Ishikawa (cell line): ENCODE data around the gene MLLT6.

Experiments used
- CEBPB ChIP-seq: IDR thresholded peaks from 2 replicates; pipeline ENCODE4 v1.6.1; 2012
- CREB1 ChIP-seq: IDR thresholded peaks from 2 replicates; pipeline ENCODE4 v1.6.1; 2012; ENCODE audit warnings: low read depth
- EGR1 ChIP-seq: IDR thresholded peaks from 2 replicates; pipeline ENCODE4 v1.6.1; 2012
- EP300 ChIP-seq: IDR thresholded peaks from 2 replicates; pipeline ENCODE4 v1.6.1; 2012; ENCODE audit warnings: borderline replicate concordance
- FOXM1 ChIP-seq: IDR thresholded peaks from 2 replicates; pipeline ENCODE4 v1.6.1; 2012; ENCODE audit warnings: low read depth, borderline replicate concordance
- NFIC ChIP-seq: IDR thresholded peaks from 2 replicates; pipeline ENCODE4 v1.6.1; 2012
- RAD21 ChIP-seq: IDR thresholded peaks from 2 replicates; pipeline ENCODE4 v1.6.1; 2012; ENCODE audit warnings: low read depth
- TAF1 ChIP-seq: IDR thresholded peaks from 2 replicates; pipeline ENCODE4 v1.6.1; 2012; ENCODE audit warnings: low read depth, mild to moderate bottlenecking
- TCF12 ChIP-seq: IDR thresholded peaks from 2 replicates; pipeline ENCODE4 v1.6.1; 2012; ENCODE audit warnings: low read depth
- TEAD4 ChIP-seq: IDR thresholded peaks from 2 replicates; pipeline ENCODE4 v1.6.1; 2012
- YY1 ChIP-seq: IDR thresholded peaks from 2 replicates; pipeline ENCODE4 v1.6.1; 2012; ENCODE audit warnings: low read depth
- ZBTB7A ChIP-seq: IDR thresholded peaks from 2 replicates; pipeline ENCODE4 v1.6.1; 2012; ENCODE audit warnings: low read depth
- TF ChIP-seq, protein P1 (sequence below): IDR thresholded peaks from 2 replicates; pipeline ENCODE4 v1.6.1; 2012
- TF ChIP-seq, protein P2 (sequence below): IDR thresholded peaks from 2 replicates; pipeline ENCODE4 v1.6.1; 2012
- TF ChIP-seq, protein P3 (sequence below): IDR thresholded peaks from 2 replicates; pipeline ENCODE4 v1.6.1; 2012; ENCODE audit warnings: low read depth, mild to moderate bottlenecking

MLLT6 gene

DNA sequence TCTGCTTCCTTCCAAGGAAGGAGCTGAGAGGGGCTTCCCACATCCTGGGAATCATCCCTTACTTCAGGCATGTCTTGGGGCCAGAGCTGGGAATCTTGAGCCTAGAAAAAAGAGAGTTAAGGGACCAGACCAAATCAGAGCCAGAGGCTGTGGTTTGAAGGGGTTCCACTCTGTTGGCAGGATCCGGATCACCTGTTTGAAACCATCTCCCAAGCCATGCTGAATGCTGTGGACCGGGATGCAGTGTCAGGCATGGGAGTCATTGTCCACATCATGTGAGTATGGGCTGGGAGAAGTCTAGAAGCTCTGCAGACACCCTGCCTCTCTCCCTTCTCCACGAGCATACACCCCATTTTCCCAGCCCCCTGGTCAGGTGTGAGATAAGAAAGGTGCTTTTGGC, 57.2 kb downstream of the MLLT6 start:
- TF ChIP-seq EP300 (no peak), YY1 (no peak), TCF12 (no peak), NFIC (no peak), TEAD4 (no peak)

DNA sequence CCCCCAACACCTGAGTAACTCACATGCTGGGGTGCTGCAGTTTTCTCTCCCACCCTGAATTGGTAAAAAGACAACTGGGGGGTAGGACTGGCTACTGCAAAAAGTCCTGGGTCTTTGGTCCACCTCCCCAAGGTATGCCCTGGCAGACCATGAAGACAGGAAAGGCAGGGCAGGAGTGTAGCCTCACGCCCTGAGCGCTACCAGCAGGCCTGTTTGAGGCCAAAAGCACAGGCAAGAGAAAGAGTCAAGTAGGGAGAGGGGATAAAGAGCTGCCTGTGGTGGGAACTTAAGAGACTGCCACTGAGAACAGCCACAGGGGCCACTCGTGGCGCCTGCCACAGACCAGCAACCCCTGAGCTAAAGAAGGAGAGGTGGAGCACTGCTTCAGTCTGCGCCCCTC, 61.3 kb downstream of the MLLT6 start:
- TF ChIP-seq TCF12, result no peak
- TF ChIP-seq CEBPB, result no peak
- TF ChIP-seq RAD21, result no peak
- no peak for TF ChIP-seq TAF1
- TF ChIP-seq CREB1, result no peak
- TF ChIP-seq, protein P1, sequence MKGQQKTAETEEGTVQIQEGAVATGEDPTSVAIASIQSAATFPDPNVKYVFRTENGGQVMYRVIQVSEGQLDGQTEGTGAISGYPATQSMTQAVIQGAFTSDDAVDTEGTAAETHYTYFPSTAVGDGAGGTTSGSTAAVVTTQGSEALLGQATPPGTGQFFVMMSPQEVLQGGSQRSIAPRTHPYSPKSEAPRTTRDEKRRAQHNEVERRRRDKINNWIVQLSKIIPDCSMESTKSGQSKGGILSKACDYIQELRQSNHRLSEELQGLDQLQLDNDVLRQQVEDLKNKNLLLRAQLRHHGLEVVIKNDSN, result no peak
- TF ChIP-seq, protein P2, sequence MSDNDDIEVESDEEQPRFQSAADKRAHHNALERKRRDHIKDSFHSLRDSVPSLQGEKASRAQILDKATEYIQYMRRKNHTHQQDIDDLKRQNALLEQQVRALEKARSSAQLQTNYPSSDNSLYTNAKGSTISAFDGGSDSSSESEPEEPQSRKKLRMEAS, result no peak
- TF ChIP-seq NFIC, result no peak
- TF ChIP-seq, protein P3, sequence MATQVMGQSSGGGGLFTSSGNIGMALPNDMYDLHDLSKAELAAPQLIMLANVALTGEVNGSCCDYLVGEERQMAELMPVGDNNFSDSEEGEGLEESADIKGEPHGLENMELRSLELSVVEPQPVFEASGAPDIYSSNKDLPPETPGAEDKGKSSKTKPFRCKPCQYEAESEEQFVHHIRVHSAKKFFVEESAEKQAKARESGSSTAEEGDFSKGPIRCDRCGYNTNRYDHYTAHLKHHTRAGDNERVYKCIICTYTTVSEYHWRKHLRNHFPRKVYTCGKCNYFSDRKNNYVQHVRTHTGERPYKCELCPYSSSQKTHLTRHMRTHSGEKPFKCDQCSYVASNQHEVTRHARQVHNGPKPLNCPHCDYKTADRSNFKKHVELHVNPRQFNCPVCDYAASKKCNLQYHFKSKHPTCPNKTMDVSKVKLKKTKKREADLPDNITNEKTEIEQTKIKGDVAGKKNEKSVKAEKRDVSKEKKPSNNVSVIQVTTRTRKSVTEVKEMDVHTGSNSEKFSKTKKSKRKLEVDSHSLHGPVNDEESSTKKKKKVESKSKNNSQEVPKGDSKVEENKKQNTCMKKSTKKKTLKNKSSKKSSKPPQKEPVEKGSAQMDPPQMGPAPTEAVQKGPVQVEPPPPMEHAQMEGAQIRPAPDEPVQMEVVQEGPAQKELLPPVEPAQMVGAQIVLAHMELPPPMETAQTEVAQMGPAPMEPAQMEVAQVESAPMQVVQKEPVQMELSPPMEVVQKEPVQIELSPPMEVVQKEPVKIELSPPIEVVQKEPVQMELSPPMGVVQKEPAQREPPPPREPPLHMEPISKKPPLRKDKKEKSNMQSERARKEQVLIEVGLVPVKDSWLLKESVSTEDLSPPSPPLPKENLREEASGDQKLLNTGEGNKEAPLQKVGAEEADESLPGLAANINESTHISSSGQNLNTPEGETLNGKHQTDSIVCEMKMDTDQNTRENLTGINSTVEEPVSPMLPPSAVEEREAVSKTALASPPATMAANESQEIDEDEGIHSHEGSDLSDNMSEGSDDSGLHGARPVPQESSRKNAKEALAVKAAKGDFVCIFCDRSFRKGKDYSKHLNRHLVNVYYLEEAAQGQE, result no peak
- no peak for TF ChIP-seq TEAD4
- no peak for TF ChIP-seq EP300
- TF ChIP-seq ZBTB7A, result no peak
- TF ChIP-seq YY1, result no peak

DNA sequence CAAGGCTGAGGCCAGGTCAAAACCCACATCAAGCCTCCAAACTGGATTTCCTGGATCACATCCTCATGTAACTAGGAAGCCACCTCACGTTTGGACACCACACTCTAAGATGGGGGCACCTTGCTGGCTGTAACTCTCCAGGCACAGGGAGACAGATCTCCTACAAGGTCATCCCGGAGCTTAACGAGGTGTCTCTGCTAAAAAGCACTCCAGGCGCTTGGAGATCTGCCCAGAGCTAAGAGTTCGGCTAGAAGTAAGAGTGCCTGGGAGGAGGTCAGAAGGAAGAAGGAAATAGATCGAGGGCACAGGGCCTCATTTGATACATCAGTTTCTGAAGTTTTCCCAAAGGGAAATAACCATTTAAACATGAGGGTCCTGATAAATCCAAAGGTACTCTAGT, 63.3 kb downstream of the MLLT6 start:
- TF ChIP-seq NFIC (no peak), TAF1 (no peak), EGR1 (no peak), CREB1 (no peak), EP300 (no peak), TCF12 (no peak), YY1 (no peak)
- TF ChIP-seq, protein P2, result no peak
- TF ChIP-seq, protein P1, result no peak

DNA sequence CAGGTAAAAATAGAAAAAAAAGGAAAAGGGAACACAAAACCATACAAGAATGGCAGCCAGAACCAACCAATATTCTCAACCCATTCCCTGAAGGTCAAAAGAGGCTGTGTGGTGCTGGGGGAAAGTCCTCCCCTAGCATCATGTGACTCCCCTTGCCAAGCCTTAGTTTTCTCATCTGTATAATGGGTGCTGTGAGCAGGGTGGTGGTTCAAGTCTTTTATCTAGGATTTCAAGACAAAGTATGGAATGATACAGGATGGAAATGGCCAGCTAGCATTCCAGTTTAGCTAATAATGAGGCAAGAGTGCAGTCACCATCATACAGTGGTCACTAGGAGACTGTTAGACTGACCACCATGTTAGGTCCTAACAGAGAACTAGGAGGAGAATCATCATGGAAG, 68.2 kb downstream of the MLLT6 start:
- TF ChIP-seq NFIC (no peak), TEAD4 (no peak)

DNA sequence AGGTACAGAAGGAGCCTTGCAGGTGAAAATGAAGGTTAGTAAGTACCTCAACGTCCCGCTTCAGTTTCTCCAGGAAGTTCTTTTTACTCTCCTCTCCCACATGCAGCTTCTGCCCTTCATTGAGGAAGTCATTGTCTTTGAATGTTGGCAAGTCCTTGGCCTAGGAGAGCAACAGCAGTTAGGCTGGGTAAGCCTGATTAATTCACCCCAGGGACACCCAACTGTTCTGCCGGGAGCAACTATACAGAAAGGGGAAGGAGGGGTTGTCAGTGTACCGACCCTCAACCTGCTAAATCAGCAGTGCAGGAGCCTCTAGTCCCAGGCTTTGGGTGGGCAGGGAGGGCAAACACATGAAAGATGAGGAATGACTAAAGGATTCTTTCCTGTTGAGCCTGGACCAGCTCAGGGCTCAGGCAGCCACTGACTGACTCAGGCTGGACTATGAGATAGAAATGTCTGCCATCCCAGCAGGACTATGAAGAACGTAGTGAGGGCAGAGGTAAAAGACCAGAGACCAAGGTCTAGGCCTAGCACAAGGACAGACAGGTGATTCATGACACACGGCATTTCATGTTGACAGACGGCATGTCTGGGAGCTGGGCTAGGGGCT, 72.7 kb downstream of the MLLT6 start:
- TF ChIP-seq, protein P3, result no peak
- TF ChIP-seq CREB1 (no peak), NFIC (no peak), EGR1 (no peak), TCF12 (no peak), EP300 (no peak), CEBPB (no peak), ZBTB7A (no peak), YY1 (no peak), TAF1 (no peak), TEAD4 (no peak), RAD21 (no peak), FOXM1 (no peak)
- TF ChIP-seq, protein P1, result no peak
- TF ChIP-seq, protein P2, result no peak
